Neuronal stem cell (in vitro differentiated cells): ENCODE data around the gene ZXDC.

Source experiments
- DNase-seq: peaks from one replicate; pipeline ENCODE4 v3.0.0-alpha.2; 2013; ENCODE audit warnings: low spot score
- H2AFZ ChIP-seq: one replicate; pipeline ENCODE4 v1.6.1; 2013; ENCODE audit warnings: mild to moderate bottlenecking, low read length, inconsistent platforms
- H2AK5ac ChIP-seq: 2 replicates; pipeline ENCODE4 v1.6.1; 2013; ENCODE audit warnings: low read depth, mild to moderate bottlenecking, inconsistent platforms, low read length, moderate library complexity, mixed read lengths
- H2BK120ac ChIP-seq: 2 replicates; pipeline ENCODE4 v1.6.1; 2013; ENCODE audit warnings: low read depth, mild to moderate bottlenecking, inconsistent platforms, low read length, moderate library complexity, mixed read lengths
- H2BK12ac ChIP-seq: one replicate; pipeline ENCODE4 v1.6.1; 2013; ENCODE audit warnings: low read length, inconsistent platforms
- H2BK15ac ChIP-seq: 2 replicates; pipeline ENCODE4 v1.6.1; 2013; ENCODE audit warnings: mild to moderate bottlenecking, low read length, inconsistent platforms, mixed read lengths
- H2BK5ac ChIP-seq: one replicate; pipeline ENCODE4 v1.6.1; 2013; ENCODE audit warnings: inconsistent platforms, mild to moderate bottlenecking, low read length, moderate library complexity
- H3K14ac ChIP-seq: one replicate; pipeline ENCODE4 v1.6.1; 2013; ENCODE audit warnings: low read length, inconsistent platforms
- H3K18ac ChIP-seq: 2 replicates; pipeline ENCODE4 v1.6.1; 2013; ENCODE audit warnings: low read length, inconsistent platforms
- H3K23ac ChIP-seq: 2 replicates; pipeline ENCODE4 v1.6.1; 2013; ENCODE audit warnings: low read depth, mild to moderate bottlenecking, mixed read lengths, low read length, inconsistent platforms; ENCODE audit not compliant: poor library complexity
- H3K27ac ChIP-seq: replicated peaks from 3 replicates; pipeline ENCODE4 v1.5.1; 2013; ENCODE audit warnings: low read length, inconsistent platforms
- H3K27me3 ChIP-seq, 3 experiments: 2 replicates each; pipeline ENCODE4 v1.6.1; 2013; ENCODE audit warnings: low read length in 3 of 3, mild to moderate bottlenecking in 2 of 3, inconsistent platforms in 1 of 3, low read depth in 1 of 3, mixed read lengths in 1 of 3, moderate library complexity in 1 of 3; ENCODE audit not compliant: control insufficient read depth in 3 of 3, insufficient read depth in 3 of 3
- H3K36me3 ChIP-seq, 2 donors: replicated peaks in 1 of 2; 2 replicates each; pipeline ENCODE4 v1.6.1; 2013; ENCODE audit warnings: low read length in 2 of 2; ENCODE audit not compliant: control insufficient read depth in 2 of 2, insufficient read depth in 2 of 2
- H3K4ac ChIP-seq: 2 replicates; pipeline ENCODE4 v1.6.1; 2013; ENCODE audit warnings: inconsistent platforms, mild to moderate bottlenecking, low read length, moderate library complexity
- H3K4me1 ChIP-seq, 2 donors: 1 replicate in 1 of 2; 2 replicates in 1 of 2; pipeline ENCODE4 v1.6.1; 2013; ENCODE audit warnings: low read length in 2 of 2, low read depth in 1 of 2; ENCODE audit not compliant: control insufficient read depth in 2 of 2, insufficient read depth in 1 of 2
- H3K4me2 ChIP-seq: one replicate; pipeline ENCODE4 v1.6.1; 2013; ENCODE audit warnings: mild to moderate bottlenecking, low read length, inconsistent platforms; ENCODE audit not compliant: insufficient read depth, poor library complexity, severe bottlenecking
- H3K4me3 ChIP-seq, 2 donors: 2 replicates each; pipeline ENCODE4 v1.5.1; 2013; ENCODE audit warnings: low read length in 2 of 2, mild to moderate bottlenecking in 2 of 2, inconsistent platforms in 1 of 2, moderate library complexity in 1 of 2
- H3K79me1 ChIP-seq: one replicate; pipeline ENCODE4 v1.6.1; 2013; ENCODE audit warnings: low read depth, mild to moderate bottlenecking, inconsistent platforms, low read length, moderate library complexity
- H3K9ac ChIP-seq: one replicate; pipeline ENCODE4 v1.6.1; 2013; ENCODE audit warnings: mild to moderate bottlenecking, low read depth, low read length, inconsistent platforms; ENCODE audit not compliant: poor library complexity
- H3K9me3 ChIP-seq, 2 donors: replicated peaks in 1 of 2; 2 replicates each; pipeline versions ENCODE3 to v1.6.1; 2013; ENCODE audit warnings: low read length in 2 of 2, mild to moderate bottlenecking in 2 of 2, inconsistent platforms in 1 of 2, low read depth in 1 of 2, mixed read lengths in 1 of 2, moderate library complexity in 1 of 2; ENCODE audit not compliant: control insufficient read depth in 2 of 2, insufficient read depth in 1 of 2
- H4K8ac ChIP-seq: one replicate; pipeline ENCODE4 v1.6.1; 2013; ENCODE audit warnings: low read depth, mild to moderate bottlenecking, inconsistent platforms, low read length, moderate library complexity
- H4K91ac ChIP-seq: one replicate; pipeline ENCODE4 v1.6.1; 2013; ENCODE audit warnings: low read length, low read depth, mild to moderate bottlenecking, inconsistent platforms; ENCODE audit not compliant: poor library complexity
- WGBS, 2 donors: extraction: QIAGEN DNeasy Blood & Tissue Kit; methylation state at CpG; one replicate each; pipeline ENCODE4 v1.1.7; 2013; ENCODE audit warnings: missing lambda C conversion rate in 2 of 2, mixed read lengths in 1 of 2; ENCODE audit not compliant: insufficient read length in 2 of 2, insufficient replicate concordance in 1 of 2; ENCODE audit errors: extremely low coverage in 2 of 2; 5-methylcytosine and 5-hydroxymethylcytosine counted together

The ZXDC gene

GRCh38 chr3:126519506-126520455 lies 44.1 kb upstream of the ZXDC start:
- no peaks in the 10 kb centered on the region for H3K9me3 ChIP-seq
- H3K14ac ChIP-seq = no peak overlapping the region
- H3K36me3 ChIP-seq = no peaks in the 10 kb centered on the region
- no peak overlapping the region for H2AFZ ChIP-seq
- H2BK12ac ChIP-seq = no peak overlapping the region
- no peak overlapping the region for H2BK15ac ChIP-seq
- no peak overlapping the region for H3K27ac ChIP-seq
- H2BK120ac ChIP-seq = no peak overlapping the region
- no CpG with 5 or more reads among the region's 10 CpGs for WGBS, 2 donors
- no peak overlapping the region for H2BK5ac ChIP-seq
- no peak overlapping the region for H3K23ac ChIP-seq
- H3K27me3 ChIP-seq = peaks cover 0 to 47% (median 18%) of the 10 kb centered on the region in 3 experiments
- H3K9ac ChIP-seq = no peak overlapping the region
- H4K91ac ChIP-seq = no peak overlapping the region
- H3K4me2 ChIP-seq = no peak overlapping the region
- peak overlapping the region; percentile 15 for H3K18ac ChIP-seq
- H3K4me1 ChIP-seq = peaks cover 6 to 17% of the 10 kb centered on the region in 2 donors
- peak overlapping the region in 1 of 2 donors; percentile 61 for H3K4me3 ChIP-seq
- H4K8ac ChIP-seq = no peak overlapping the region
- no peak overlapping the region for H3K4ac ChIP-seq
- H2AK5ac ChIP-seq = peak overlapping the region; percentile 10
- DNase-seq = no peak
- peaks cover 2% of the 10 kb centered on the region for H3K79me1 ChIP-seq

- WGBS, 2 donors = no CpG with 5 or more reads among the region's 4 CpGs
- DNase-seq = peak; percentile 52
- no peak overlapping the region for H3K27ac ChIP-seq
Measured at GRCh38 chr3:126518779-126519177, 43.1 kb upstream of the ZXDC start.

GRCh38 chr3:126517986-126518778 lies 42.5 kb upstream of the ZXDC start:
- Histone ChIP-seq H3K4ac (peak overlapping the region; percentile 45), H3K9ac (no peak overlapping the region), H3K18ac (peak overlapping the region; percentile 72), H3K23ac (peak overlapping the region; percentile 69), H2BK120ac (peak overlapping the region; percentile 53), H2AFZ (no peak overlapping the region), H3K36me3 (no peaks in the 10 kb centered on the region), H3K4me2 (no peak overlapping the region), H3K14ac (no peak overlapping the region), H3K27me3 (peaks cover 0 to 48% (median 7%) of the 10 kb centered on the region in 3 experiments), H3K27ac (no peak overlapping the region), H3K4me3 (no peak overlapping the region), H2AK5ac (peak overlapping the region; percentile 44), H2BK12ac (no peak overlapping the region), H2BK15ac (no peak overlapping the region), H3K4me1 (peaks cover 4 to 15% of the 10 kb centered on the region in 2 donors), H3K79me1 (no peaks in the 10 kb centered on the region), H3K9me3 (no peaks in the 10 kb centered on the region), H2BK5ac (peak overlapping the region; percentile 59), H4K8ac (no peak overlapping the region), H4K91ac (no peak overlapping the region)
- DNase-seq = no peak
- WGBS, 2 donors = no CpG with 5 or more reads among the region's 15 CpGs

More at GRCh38 chr3:126518779-126519177, 43.1 kb upstream of the ZXDC start:
- Histone ChIP-seq H3K4me2 (no peak overlapping the region), H3K9ac (no peak overlapping the region), H2BK12ac (no peak overlapping the region), H3K4ac (no peak overlapping the region), H2BK5ac (no peak overlapping the region), H2AFZ (no peak overlapping the region), H3K4me1 (peaks cover 4 to 18% of the 10 kb centered on the region in 2 donors), H4K91ac (no peak overlapping the region), H3K36me3 (no peaks in the 10 kb centered on the region), H3K18ac (peak overlapping the region; percentile 5), H3K4me3 (no peak overlapping the region), H4K8ac (no peak overlapping the region), H2BK120ac (no peak overlapping the region), H2AK5ac (no peak overlapping the region), H2BK15ac (no peak overlapping the region), H3K14ac (no peak overlapping the region), H3K23ac (no peak overlapping the region), H3K9me3 (no peaks in the 10 kb centered on the region), H3K79me1 (peaks cover 2% of the 10 kb centered on the region), H3K27me3 (peaks cover 0 to 48% (median 13%) of the 10 kb centered on the region in 3 experiments)
